Glomerular visceral epithelial cell (primary cell): ENCODE results near the gene HPCAL1.

ENCODE experiments used
- DNase-seq: peaks from one replicate; pipeline ENCODE4 v3.0.0-alpha.2; 2016; ENCODE audit errors: extremely low spot score

The HPCAL1 gene

GRCh38 chr2:10462178-10463083 lies 159.7 kb downstream of the HPCAL1 start:
- DNase-seq = no peak

GRCh38 chr2:10465910-10466309 lies 163.2 kb downstream of the HPCAL1 start:
- DNase-seq = no peak

- DNase-seq = no peak
Observed at GRCh38 chr2:10466801-10467200, 164.1 kb downstream of the HPCAL1 start.

DNA sequence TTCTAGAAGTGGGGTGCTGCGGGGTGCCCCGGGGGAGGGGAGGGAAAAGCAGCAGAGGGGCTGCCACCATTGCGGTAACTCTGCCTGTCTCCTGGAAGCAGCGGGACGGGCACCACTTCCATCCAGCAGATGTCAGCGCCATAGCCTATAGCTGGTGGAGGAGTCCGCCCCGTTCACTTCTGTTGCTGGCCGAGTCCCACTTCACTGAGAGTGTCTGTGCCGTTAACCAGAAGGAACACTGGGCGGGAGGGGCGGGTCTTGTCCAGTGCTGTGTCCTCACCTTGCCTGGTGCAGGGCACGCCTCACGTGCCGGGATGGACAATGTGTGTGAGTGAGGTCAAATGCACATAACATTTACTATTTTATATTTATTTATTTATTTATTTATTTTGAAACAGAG lies 164.7 kb downstream of the HPCAL1 start:
- DNase-seq = no peak

DNA sequence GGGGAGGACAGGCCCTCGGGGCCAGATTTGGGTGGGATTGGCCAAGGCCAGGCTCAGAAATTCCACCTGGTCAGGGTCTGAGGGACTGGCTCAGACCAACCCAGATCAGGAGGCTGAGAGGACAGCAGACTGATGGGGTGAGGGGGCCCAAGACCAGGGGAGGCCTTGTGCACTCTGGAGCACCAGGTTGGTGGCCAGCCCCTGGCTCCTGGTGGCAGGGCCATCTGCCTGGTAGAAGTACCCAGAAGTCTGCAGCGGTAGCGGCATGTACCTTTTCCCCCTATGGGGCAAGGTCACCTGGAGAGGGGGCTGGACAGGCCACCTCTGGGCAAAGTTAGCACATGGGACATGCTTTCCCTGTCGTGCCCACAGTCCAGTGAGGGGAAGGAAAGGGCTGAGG lies 166.6 kb downstream of the HPCAL1 start:
- no peak for DNase-seq

DNA sequence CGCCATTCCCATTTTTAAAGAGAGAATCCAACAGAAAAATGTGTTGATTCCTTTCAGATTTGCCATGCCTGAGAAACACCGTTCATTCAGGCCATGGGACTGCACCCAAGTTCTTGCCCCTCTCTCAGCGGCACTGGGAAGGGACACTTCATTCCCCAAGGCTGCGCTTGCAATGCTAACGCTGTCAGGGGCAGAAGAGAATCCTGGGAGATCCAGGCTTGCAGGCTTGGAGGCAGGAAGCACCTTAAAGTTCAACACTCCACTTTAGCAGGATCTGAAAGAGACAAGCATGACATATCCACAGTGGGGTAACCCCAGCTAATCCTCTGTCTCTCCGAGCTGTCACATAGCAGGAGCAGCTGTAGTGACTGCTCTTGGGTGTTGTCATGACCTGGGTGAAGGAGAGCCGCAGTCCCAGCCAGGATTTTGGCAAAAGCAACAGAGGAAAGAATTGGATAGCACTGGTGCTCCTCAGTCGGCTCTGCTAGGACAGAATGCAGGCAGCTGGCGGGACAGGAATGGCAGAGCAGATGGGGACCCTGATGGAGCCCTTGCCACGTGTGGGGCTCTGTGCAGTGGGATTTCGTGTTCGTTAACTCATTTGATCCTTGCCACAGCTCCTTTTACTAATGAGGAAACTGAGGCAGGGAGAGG lies 167.4 kb downstream of the HPCAL1 start:
- no peak for DNase-seq

- no peak for DNase-seq
Observed at GRCh38 chr2:10471046-10471571, 168.4 kb downstream of the HPCAL1 start.

DNA sequence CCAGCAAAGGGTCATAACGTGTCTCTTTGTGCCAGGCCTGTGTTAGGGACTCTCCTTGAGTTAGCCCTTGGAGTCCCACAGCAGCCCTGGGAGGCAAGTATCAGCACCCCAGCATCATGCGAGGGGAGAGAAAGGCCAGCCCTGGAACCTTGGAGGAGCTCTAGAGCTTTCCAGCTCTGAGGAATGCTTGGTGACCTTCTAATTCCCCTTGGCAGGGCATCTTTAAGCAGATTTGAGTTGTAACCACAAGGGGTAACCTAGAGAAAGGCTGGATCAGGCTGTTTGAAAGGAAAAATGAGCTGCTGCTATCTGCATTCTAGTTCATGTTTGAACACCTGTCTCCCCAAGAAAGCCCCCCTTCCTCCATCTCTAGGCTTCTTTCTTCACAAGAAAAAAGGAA lies 169.3 kb downstream of the HPCAL1 start:
- DNase-seq = no peak

- DNase-seq = no peak
Observed at GRCh38 chr2:10473121-10473756, 170.5 kb downstream of the HPCAL1 start.

GRCh38 chr2:10475221-10475722 lies 172.6 kb downstream of the HPCAL1 start:
- no peak for DNase-seq

GRCh38 chr2:10475811-10476660 lies 173.3 kb downstream of the HPCAL1 start:
- no peak for DNase-seq

GRCh38 chr2:10476723-10477442 lies 174.2 kb downstream of the HPCAL1 start:
- no peak for DNase-seq
